Esophagus muscularis mucosa (tissue), 4 donors: ENCODE measurements around the gene ARHGEF7. TPM values are rescaled to one million over a fixed set of nuclear protein-coding genes. Genes with fewer than 3 reads are reported as not detected.

Source experiments
- DNase-seq: peaks from one replicate; pipeline ENCODE4 v3.0.0-alpha.2; 2017; ENCODE audit errors: extremely low spot score
- H3K27ac ChIP-seq, 4 donors: fragments of 200-600 bp; sonication (generic); replicated peaks in 1 of 4; 1 replicate in 3 of 4; 2 replicates in 1 of 4; pipeline ENCODE4 v1.5.1; 2016 to 2019; ENCODE audit warnings: mild to moderate bottlenecking in 1 of 4
- H3K27me3 ChIP-seq, 4 donors: fragments of 200-600 bp; sonication (generic); one replicate each; pipeline versions ENCODE4 v1.5.1 to v1.6.0; 2016 to 2019
- H3K36me3 ChIP-seq, 4 donors: fragments of 200-600 bp; sonication (generic); one replicate each; pipeline ENCODE4 v1.5.1; 2016 to 2019
- H3K4me1 ChIP-seq, 4 donors: fragments of 200-600 bp; sonication (generic); one replicate each; pipeline ENCODE4 v1.5.1; 2016 to 2019
- H3K4me3 ChIP-seq, 4 donors: fragments of 200-600 bp; sonication (generic); 1 replicate in 2 of 4; 2 replicates in 2 of 4; pipeline ENCODE4 v1.5.1; 2016 to 2019; ENCODE audit warnings: mild to moderate bottlenecking in 4 of 4, moderate library complexity in 1 of 4
- H3K9me3 ChIP-seq, 4 donors: fragments of 200-600 bp; sonication (generic); 1 replicate in 3 of 4; 2 replicates in 1 of 4; pipeline ENCODE4 v1.5.1; 2016 to 2019
- EP300 ChIP-seq: sonication (generic); formaldehyde crosslinking; IDR thresholded peaks from one replicate; pipeline ENCODE4 v1.6.1; 2017; ENCODE audit warnings: antibody characterized with exemption
- POLR2A ChIP-seq: fragments of 450-650 bp; IDR thresholded peaks from one replicate; pipeline ENCODE4 v1.6.1; 2017; ENCODE audit warnings: antibody characterized with exemption, moderate library complexity, mild to moderate bottlenecking, low read depth
- POLR2AphosphoS5 ChIP-seq, 2 donors: sonication (generic); formaldehyde crosslinking; IDR thresholded peaks; one replicate each; pipeline ENCODE4 v1.6.1; 2017; ENCODE audit warnings: antibody characterized with exemption in 2 of 2
- WGBS: methylation state at CpG from one replicate; pipeline ENCODE4 v1.1.5; 2018; 5-methylcytosine and 5-hydroxymethylcytosine counted together
- intact Hi-C: fragments of 100-400 bp; cut with DNase I; formaldehyde crosslinking; loops from one replicate; pipeline ENCODE4 v1.15.1; 2023
- total RNA-seq, 4 donors: library from RNA; depleted of rRNA; stranded (reverse); fragments of >200 nt; gene quantifications; one replicate each; pipeline versions ENCODE4 v1.1.0 to v1.2.1, GENCODE V29; 2016
- TF ChIP-seq, protein P1 (sequence below), 3 experiments: fragments of 200-600 bp in 2 of 3; fragments of 450-650 bp in 1 of 3; sonication (generic) in 2 of 3; IDR thresholded peaks; one replicate each; pipeline ENCODE4 v1.5.1; 2017 to 2019; ENCODE audit warnings: antibody characterized with exemption in 3 of 3, mild to moderate bottlenecking in 2 of 3, moderate library complexity in 1 of 3

ARHGEF7 gene
- total RNA-seq, 4 donors from 2014 or later = 36.0 to 53.6 (median 45.1) TPM

DNA sequence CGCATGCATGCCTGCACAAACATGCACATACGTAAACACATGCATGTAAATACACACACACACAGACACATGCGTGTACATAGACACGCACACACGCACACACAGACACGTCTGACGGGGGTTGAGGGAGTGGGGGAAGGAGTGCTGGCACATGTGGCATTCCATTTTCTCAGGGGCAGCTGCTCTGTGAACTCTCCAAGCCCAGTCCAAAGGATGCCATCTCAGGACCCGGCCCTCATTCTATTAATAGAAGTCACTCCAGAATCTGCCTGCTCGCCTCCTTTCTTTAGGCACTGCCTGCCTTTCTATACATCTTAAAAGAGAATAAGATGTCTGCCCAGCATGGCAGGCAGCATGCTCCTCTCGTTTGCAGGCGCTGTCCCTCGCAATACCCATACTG lies 5.3 kb downstream of the ARHGEF7 start:
- DNase-seq = no peak
- H3K27ac ChIP-seq = no peak overlapping the region
- 85% methylated on average over 9 of the region's 12 CpGs for WGBS
- intact Hi-C loops = no loop called here
- H3K4me1 ChIP-seq = peaks cover 9 to 13% (median 10%) of the 10 kb centered on the region in 4 donors
- no peaks in the 10 kb centered on the region for H3K9me3 ChIP-seq
- H3K27me3 ChIP-seq = peaks cover 0 to 61% (median 9%) of the 10 kb centered on the region in 4 donors
- no peak overlapping the region for H3K4me3 ChIP-seq
- TF ChIP-seq POLR2AphosphoS5 (IDR thresholded peaks at IDR 0.05) = no peak
- TF ChIP-seq, protein P1, sequence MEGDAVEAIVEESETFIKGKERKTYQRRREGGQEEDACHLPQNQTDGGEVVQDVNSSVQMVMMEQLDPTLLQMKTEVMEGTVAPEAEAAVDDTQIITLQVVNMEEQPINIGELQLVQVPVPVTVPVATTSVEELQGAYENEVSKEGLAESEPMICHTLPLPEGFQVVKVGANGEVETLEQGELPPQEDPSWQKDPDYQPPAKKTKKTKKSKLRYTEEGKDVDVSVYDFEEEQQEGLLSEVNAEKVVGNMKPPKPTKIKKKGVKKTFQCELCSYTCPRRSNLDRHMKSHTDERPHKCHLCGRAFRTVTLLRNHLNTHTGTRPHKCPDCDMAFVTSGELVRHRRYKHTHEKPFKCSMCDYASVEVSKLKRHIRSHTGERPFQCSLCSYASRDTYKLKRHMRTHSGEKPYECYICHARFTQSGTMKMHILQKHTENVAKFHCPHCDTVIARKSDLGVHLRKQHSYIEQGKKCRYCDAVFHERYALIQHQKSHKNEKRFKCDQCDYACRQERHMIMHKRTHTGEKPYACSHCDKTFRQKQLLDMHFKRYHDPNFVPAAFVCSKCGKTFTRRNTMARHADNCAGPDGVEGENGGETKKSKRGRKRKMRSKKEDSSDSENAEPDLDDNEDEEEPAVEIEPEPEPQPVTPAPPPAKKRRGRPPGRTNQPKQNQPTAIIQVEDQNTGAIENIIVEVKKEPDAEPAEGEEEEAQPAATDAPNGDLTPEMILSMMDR (IDR thresholded peaks at IDR 0.05) = no peak
- no peak for TF ChIP-seq POLR2A
- TF ChIP-seq EP300 = no peak
- no peaks in the 10 kb centered on the region for H3K36me3 ChIP-seq

DNA sequence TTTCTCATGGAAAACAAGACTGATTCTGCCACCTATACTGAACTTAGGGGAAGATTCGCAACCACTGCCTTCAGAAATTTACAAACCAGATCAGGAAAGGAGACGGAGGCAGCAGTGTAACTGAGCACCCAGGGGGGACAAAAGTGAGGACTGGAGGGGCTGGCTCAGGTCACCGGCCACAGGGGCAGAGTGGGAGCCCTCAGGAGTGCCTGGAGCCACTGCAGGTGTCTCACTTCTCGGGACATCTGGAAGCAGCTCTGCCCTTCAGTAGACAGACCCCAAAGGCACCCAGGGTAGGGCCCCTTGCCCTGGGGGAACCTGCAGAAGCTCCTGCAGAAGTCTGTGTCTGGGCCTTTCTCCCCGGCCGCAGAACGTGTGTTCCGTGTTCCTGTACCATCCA lies 5.8 kb downstream of the ARHGEF7 start:
- peaks cover 5 to 8% (median 6%) of the 10 kb centered on the region in 4 donors for H3K4me1 ChIP-seq
- WGBS = 85% methylated on average over 8 of the region's 8 CpGs
- H3K27ac ChIP-seq = no peak overlapping the region
- TF ChIP-seq EP300 (no peak), POLR2A (no peak), POLR2AphosphoS5 (IDR thresholded peaks at IDR 0.05) (no peak)
- TF ChIP-seq, protein P1 (IDR thresholded peaks at IDR 0.05) = no peak
- no peak overlapping the region for H3K4me3 ChIP-seq
- H3K27me3 ChIP-seq = peaks cover 0 to 57% (median 8%) of the 10 kb centered on the region in 4 donors
- H3K36me3 ChIP-seq = no peaks in the 10 kb centered on the region
- no peaks in the 10 kb centered on the region for H3K9me3 ChIP-seq
- no peak for DNase-seq
- intact Hi-C loops = no loop called here

DNA sequence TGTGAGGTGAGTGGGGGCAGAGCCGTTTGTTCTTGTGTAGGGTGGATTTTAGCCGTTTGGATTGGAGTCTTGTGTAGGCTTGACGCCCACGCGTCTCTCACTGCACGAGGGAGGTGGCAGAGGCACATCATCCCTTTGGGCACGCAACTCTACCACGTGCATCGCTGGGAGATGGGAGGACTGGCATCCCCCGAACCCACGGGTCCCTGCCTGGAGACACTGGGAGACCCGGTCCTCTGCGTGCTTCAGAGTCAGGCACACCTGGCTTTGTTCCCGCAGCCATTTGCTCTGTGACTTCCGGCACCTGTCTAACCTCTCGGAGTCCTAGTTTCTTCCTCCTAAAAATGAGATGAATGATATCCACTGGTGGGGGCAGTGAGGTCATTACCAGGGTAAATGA lies 6.4 kb downstream of the ARHGEF7 start:
- Histone ChIP-seq H3K4me1 (peaks cover 0 to 2% (median under 1%) of the 10 kb centered on the region in 4 donors), H3K27ac (no peak overlapping the region), H3K27me3 (peaks cover 0 to 54% (median 5%) of the 10 kb centered on the region in 4 donors), H3K9me3 (no peaks in the 10 kb centered on the region), H3K4me3 (no peak overlapping the region), H3K36me3 (no peaks in the 10 kb centered on the region)
- WGBS = 85% methylated on average over 16 of the region's 16 CpGs
- intact Hi-C loops = no loop called here
- no peak for DNase-seq
- TF ChIP-seq EP300 (no peak), POLR2AphosphoS5 (IDR thresholded peaks at IDR 0.05) (no peak), POLR2A (no peak)

DNA sequence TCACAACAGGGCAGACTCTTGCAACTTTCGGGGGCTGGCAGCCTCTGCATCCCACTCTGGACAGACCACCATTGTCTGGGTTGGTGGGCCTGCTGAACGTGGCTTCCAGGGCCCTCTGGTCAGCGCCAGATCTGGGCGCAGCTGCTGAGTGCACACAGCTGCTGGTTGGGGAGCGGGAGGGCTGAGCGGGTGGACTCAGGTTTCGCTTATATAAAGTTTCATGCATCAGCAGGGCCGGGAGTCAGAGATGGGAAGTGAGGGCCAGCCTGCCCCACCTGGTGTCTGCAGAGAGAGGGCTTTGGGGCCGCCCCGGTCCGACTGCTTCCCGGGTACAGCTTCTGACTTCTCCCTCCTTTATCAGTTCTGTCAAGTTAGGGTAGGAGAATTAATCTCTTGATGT lies 6.9 kb downstream of the ARHGEF7 start:
- H3K36me3 ChIP-seq = no peaks in the 10 kb centered on the region
- H3K27ac ChIP-seq = no peak overlapping the region
- H3K27me3 ChIP-seq = peaks cover 0 to 48% (median 2%) of the 10 kb centered on the region in 4 donors
- H3K4me1 ChIP-seq = no peaks in the 10 kb centered on the region
- H3K9me3 ChIP-seq = no peaks in the 10 kb centered on the region
- TF ChIP-seq, protein P1 (IDR thresholded peaks at IDR 0.05) = no peak
- TF ChIP-seq POLR2A (no peak), POLR2AphosphoS5 (IDR thresholded peaks at IDR 0.05) (no peak), EP300 (no peak)
- DNase-seq = no peak
- intact Hi-C loops = no loop called here
- no peak overlapping the region for H3K4me3 ChIP-seq
- WGBS = 45% methylated on average over 12 of the region's 12 CpGs

DNA sequence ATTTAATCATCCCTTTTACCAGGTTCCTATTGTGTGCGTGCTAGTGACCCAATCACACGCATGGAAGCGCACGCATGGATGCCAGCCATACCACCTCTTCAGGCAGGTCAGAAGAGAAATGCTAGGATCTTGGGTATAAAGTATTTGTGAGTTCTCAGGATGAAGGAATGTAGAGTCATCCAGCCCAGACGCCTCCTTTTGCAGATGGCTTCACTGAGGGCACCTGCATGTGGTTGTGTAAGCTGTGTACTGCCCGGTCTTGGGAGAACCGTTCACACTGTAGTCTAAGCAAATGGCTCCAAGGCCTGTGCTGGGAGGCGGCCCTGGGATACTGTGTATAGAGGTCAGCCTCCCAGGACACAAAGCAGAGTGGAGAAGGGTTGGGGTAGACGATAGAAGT lies 7.5 kb downstream of the ARHGEF7 start:
- Histone ChIP-seq H3K4me3 (no peak overlapping the region), H3K9me3 (no peaks in the 10 kb centered on the region), H3K36me3 (no peaks in the 10 kb centered on the region), H3K27ac (no peak overlapping the region), H3K4me1 (no peaks in the 10 kb centered on the region), H3K27me3 (peaks cover 0 to 43% (median 2%) of the 10 kb centered on the region in 4 donors)
- no peak for TF ChIP-seq POLR2A
- no peak for TF ChIP-seq EP300
- 93% methylated on average over 8 of the region's 9 CpGs for WGBS
- intact Hi-C loops = no loop called here
- DNase-seq = no peak

DNA sequence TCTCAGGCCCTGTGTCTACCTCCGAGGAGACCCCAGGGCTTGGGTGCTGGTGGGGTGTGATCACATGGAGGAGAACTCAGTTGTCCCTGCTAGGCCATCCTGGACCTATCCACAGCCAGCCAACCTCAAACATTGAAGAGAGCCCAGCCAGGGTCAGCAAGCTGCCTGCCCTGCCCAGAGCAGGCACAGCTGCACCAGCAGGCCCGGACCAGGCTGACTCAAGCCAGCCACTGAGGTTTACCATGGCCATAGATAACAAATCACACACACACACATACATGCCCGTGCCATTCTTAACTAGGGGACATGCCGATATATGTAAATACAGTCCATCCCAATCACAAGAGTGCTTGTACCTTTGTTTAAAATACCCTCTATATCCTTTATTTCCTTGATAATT lies 8.1 kb downstream of the ARHGEF7 start:
- no peak overlapping the region for H3K4me3 ChIP-seq
- no peak for DNase-seq
- no peaks in the 10 kb centered on the region for H3K36me3 ChIP-seq
- H3K27me3 ChIP-seq = peaks cover 0 to 37% (median 0%) of the 10 kb centered on the region in 4 donors
- no peak for TF ChIP-seq POLR2A
- TF ChIP-seq, protein P1 (IDR thresholded peaks at IDR 0.05) = no peak
- no peaks in the 10 kb centered on the region for H3K4me1 ChIP-seq
- H3K27ac ChIP-seq = no peak overlapping the region
- WGBS = 83% methylated on average over 4 of the region's 4 CpGs
- intact Hi-C loops = no loop called here
- H3K9me3 ChIP-seq = no peaks in the 10 kb centered on the region
